GM10847 (cell line): ENCODE results near the gene TBCEL.

Source experiments
- POLR2A ChIP-seq: IDR thresholded peaks from 2 replicates; pipeline ENCODE4 v1.6.1; 2011; ENCODE audit not compliant: insufficient read length; ENCODE audit errors: extremely low read depth

Gene TBCEL

GRCh38 chr11:121023848-121024751 lies at the start of gene TBCEL:
TBCEL (plus strand) TSS chr11:121024102; CDS start chr11:121045691, 21,589 bp downstream.
- peak; percentile 52 for TF ChIP-seq POLR2A

GRCh38 chr11:120974466-120974865 lies 49.4 kb upstream of the TBCEL start:
- TF ChIP-seq POLR2A = no peak

GRCh38 chr11:120974965-120975364 lies 48.9 kb upstream of the TBCEL start:
- TF ChIP-seq POLR2A = no peak

DNA sequence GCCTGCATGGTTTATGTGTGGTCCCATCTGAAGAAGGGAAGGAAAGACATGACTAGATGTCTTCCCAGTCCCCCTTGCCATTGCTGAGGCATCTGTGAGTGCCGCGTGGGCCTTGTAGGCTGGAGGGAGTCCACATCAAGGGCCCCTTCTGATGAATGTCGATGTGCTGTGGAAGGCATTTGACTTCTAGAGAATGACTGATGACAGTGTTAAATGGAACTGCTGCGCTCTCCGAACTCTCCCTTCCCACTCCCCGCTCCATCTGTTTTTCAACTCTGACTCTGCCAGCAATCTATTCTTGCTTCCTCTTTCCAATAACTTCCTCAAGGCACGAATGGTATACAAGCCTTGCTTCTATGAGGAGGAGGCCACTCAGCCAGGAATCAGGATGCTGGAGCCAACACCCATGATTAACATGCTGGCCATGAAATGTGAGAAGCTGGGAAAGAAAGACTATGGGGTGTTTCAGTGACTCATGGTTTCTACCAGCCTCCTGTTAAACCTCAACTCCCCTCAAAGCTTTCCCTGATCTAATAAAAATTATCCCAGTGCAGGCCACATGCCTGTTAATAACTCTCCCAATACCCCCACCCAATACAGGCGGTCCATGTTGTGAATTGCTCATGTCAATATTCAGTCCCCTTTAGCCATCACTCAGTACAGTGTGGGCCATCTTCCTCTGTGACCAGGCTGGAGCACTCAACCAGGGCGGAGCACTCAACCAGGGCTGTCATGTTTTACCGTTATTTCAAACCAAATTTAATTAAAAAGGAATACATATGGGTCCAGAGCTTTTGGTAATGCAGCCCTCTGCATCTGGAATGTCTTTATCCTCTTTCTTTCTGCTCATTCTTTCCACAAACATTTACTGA lies 46.4 kb upstream of the TBCEL start:
- TF ChIP-seq POLR2A = no peak

DNA sequence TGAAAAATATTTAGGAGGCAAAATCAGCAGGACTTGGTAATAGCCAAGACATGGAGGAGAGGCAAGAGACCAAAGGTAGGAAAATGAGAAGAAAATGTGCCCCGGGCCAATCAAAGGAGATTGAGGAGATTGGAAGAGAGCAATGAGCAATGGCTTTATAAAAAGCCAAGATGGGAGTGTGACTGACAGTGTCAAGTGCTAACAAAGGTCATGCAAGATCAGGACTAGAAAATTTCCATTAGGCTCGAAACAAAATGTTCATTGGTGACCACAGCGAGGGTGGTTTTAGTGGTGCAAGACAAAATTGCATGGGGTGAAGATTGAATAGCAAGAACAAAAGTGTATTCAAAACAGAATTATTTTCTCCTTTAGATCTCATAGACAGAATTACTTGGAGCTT lies 45.2 kb upstream of the TBCEL start:
- no peak for TF ChIP-seq POLR2A

GRCh38 chr11:120985718-120986569 lies 38.0 kb upstream of the TBCEL start:
- no peak for TF ChIP-seq POLR2A

DNA sequence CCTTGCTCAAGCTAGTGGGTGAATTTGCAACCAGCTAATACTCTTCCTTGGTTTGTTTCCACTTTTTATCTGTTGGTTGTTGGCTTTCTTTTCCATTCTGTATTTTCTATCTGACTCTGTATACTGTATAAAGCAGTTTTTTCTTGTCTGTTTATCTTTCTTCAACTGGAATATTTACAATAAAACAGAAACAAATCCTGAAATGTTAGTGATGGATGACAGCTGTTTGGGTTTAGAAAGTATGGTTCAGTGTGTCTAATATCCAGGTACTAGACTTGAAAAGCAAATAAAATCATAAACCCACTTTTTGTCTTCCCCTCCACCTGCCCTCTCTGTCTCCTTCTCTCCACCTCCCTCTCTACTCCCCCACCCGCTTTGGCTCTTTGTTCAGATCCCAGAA lies 35.3 kb upstream of the TBCEL start:
- TF ChIP-seq POLR2A = no peak

DNA sequence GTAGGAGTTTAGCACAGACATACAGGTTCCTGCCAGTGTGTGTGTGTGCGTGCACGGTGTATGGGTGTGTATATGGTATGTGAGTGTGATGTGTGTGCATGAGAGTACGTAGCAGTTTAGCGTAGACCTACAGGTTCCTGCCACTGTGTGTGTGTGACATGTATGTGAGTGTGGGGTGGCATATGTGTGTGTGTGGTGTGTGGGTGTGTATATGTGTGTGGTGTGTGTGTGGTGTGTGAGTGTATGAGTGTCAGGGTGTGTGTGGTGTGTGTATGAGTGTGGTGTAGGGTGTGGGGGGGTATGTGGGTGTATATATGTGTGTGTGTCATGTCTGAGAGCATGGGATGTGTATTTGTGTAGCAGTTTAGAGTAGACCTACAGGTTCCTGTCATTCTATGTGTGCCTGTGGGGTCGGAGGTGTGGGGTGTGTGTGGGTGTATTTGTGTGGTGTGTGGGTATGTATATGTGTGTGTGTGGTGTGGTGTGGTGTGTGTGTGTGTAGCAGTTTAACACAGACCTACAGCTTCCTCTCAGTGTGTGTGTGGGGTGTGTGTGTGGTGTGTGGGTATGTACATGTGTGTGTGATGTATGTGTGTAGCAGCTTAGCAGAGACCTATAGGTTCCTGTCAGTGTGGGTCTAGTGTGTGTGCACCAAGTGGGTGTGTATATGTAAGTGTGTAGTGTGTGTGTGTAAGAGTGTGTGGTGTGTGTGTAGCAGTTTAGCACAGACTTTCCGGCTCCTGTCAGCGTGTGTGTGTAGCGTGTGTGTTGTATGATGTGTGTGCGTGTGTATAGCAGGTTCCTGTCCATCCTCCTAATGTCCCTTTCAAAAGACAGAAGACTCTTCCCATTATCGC lies 31.8 kb upstream of the TBCEL start:
- no peak for TF ChIP-seq POLR2A

GRCh38 chr11:120994091-120994859 lies 29.6 kb upstream of the TBCEL start:
- no peak for TF ChIP-seq POLR2A

GRCh38 chr11:120995184-120995583 lies 28.7 kb upstream of the TBCEL start:
- TF ChIP-seq POLR2A = no peak

DNA sequence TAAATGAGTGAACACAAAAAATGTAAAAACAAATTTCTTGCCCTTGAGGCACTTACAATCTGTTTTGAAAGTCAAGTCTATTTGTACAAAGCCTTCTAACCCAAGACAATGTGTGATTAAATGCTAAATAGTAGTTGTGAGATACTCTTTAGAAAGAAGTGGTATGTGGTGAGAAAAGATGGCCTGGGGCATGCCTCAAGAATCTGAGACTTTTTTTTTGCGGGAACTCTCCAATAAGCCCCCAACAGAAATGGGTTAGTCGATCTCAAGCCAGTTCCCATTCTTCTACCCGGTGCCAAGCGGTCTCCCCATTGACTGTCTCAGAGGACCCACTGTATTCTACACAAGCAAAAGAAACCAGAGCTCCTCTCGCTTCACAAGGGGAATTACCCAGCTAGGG lies 26.9 kb upstream of the TBCEL start:
- no peak for TF ChIP-seq POLR2A

- no peak for TF ChIP-seq POLR2A
Observed at GRCh38 chr11:120998581-120998980, 25.3 kb upstream of the TBCEL start.

GRCh38 chr11:121004206-121004840 lies 19.6 kb upstream of the TBCEL start:
- no peak for TF ChIP-seq POLR2A
